Stimulated activated CD4-positive, alpha-beta T cell treated with anti-CD3 and anti-CD28 coated beads, Interleukin-4, amount 100 ng/mL, for 24 hours (primary cell): ENCODE data around the gene B9D2.
"Not testable (repeated sequence)": the region's sequence is repeated elsewhere in the genome, so short reads cannot be mapped to it uniquely, and the experiment has no call there.

Experiments
- DNase-seq: peaks from one replicate; pipeline ENCODE4 v3.0.0-alpha.2; 2020

Gene B9D2

GRCh38 chr19:41353466-41354342 is 10.2 kb downstream of the B9D2 start, which contains the start of gene TGFB1:
TSS of gene TGFB1 (minus strand) at chr19:41353922. CDS start at chr19:41353044, 878 bp downstream.
- DNase-seq = peak; percentile 90

GRCh38 chr19:41352609-41353465 is 11.1 kb downstream of the B9D2 start:
- peak; percentile 80 for DNase-seq

GRCh38 chr19:41352279-41352608 is 11.7 kb downstream of the B9D2 start:
- DNase-seq = no peak

- peak; percentile 85 for DNase-seq
Observed at GRCh38 chr19:41351339-41352245, 12.4 kb downstream of the B9D2 start.

- DNase-seq = no peak
Observed at GRCh38 chr19:41350735-41351338, 13.1 kb downstream of the B9D2 start.

GRCh38 chr19:41346916-41347315 is 17.0 kb downstream of the B9D2 start:
- not testable (repeated sequence) for DNase-seq

- no peak for DNase-seq
Observed at GRCh38 chr19:41344162-41344561, 19.8 kb downstream of the B9D2 start.

- DNase-seq = no peak
Observed at GRCh38 chr19:41341669-41342490, 22.1 kb downstream of the B9D2 start.

- no peak for DNase-seq
Observed at GRCh38 chr19:41339936-41340335, 24.0 kb downstream of the B9D2 start.

- DNase-seq = no peak
Observed at GRCh38 chr19:41335467-41335866, 28.5 kb downstream of the B9D2 start.

- no peak for DNase-seq
Observed at GRCh38 chr19:41334793-41335192, 29.2 kb downstream of the B9D2 start.

GRCh38 chr19:41332468-41332867 is 31.5 kb downstream of the B9D2 start:
- no peak for DNase-seq

- DNase-seq = no peak
Observed at GRCh38 chr19:41332000-41332399, 31.9 kb downstream of the B9D2 start.

GRCh38 chr19:41330946-41331678 is 32.8 kb downstream of the B9D2 start:
- no peak for DNase-seq

GRCh38 chr19:41330481-41330880 is 33.5 kb downstream of the B9D2 start:
- no peak for DNase-seq

- no peak for DNase-seq
Observed at GRCh38 chr19:41328842-41329225, 35.1 kb downstream of the B9D2 start.

- peak; percentile 74 for DNase-seq
Observed at GRCh38 chr19:41328157-41328841, 35.6 kb downstream of the B9D2 start.

- peak; percentile 82 for DNase-seq
Observed at GRCh38 chr19:41327576-41328156, 36.3 kb downstream of the B9D2 start.

GRCh38 chr19:41327076-41327575 is 36.8 kb downstream of the B9D2 start:
- no peak for DNase-seq
